ENCODE measurements around the gene RFC5.
"Not testable (repeated sequence)": the region's sequence is repeated elsewhere in the genome, so short reads cannot be mapped to it uniquely, and the experiment has no call there.

RFC5 gene, protein sequence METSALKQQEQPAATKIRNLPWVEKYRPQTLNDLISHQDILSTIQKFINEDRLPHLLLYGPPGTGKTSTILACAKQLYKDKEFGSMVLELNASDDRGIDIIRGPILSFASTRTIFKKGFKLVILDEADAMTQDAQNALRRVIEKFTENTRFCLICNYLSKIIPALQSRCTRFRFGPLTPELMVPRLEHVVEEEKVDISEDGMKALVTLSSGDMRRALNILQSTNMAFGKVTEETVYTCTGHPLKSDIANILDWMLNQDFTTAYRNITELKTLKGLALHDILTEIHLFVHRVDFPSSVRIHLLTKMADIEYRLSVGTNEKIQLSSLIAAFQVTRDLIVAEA

DNA sequence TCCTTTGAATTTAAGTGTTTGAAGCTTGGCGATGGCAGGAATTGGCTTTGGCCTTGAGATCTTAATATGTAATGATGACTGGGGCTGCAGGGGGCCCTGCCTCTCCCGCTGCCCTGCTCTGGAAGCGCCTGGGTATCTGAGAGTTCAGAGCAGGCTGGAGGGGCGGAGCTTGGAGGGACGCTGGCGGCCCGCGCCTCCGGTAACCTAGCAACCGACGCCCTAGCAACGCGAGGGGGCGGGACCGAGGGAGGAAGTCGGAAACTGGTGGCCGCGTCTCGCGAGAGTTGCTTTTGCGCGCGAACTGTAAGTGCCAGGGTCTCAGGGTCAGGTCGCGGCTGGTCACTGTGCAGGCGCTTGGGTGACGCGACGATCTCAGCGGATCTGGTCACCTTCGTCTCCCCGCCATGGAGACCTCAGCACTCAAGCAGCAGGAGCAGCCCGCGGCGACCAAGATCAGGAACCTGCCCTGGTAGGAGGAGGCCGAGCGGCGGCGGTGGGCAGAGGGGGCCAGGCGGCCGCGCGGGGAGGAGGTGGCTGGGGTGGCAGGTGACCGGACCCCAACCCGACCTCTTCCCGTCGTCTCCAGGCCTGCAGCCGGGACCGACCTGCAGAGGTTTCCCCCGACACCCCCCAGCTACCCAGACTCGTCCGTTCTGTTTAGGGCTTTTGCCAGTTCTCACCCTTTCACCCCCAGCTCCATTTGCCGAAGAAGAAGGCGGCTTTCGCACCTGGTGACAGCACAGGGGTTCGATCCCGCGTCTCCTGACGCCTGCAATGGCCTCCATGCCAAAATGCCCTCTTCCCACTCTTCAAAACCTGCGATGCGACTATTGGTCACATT, at the start of gene RFC5:
Gene RFC5 (plus strand): TSS at position 280 of the 841 bp plus-strand sequence. CDS start 125 bp downstream, at position 405.
- DNase-seq (ENCODE audit: low read depth in 2 of 2) = peak; percentile 93 to 95

DNA sequence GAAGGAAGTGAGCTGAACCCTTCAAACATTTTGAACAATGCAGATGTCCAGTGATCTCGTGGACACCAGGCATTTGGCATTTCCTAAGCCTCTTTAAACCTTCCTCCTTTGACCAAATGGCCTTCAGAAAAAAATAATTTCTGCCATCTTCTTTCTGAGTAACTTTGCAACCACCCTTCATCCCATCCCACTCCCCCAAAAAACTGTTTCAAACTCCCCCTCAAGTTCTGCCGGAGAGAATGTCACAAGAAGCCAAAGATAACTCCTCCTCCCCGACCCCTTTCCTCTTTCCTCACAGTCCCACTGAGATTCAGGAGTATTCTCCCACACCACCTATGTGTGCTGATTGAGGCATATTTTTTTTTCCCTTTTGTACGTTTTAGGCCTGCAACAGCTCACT, 49.5 kb upstream of the RFC5 start:
- DNase-seq (ENCODE audit: low read depth in 2 of 2) = no peak

DNA sequence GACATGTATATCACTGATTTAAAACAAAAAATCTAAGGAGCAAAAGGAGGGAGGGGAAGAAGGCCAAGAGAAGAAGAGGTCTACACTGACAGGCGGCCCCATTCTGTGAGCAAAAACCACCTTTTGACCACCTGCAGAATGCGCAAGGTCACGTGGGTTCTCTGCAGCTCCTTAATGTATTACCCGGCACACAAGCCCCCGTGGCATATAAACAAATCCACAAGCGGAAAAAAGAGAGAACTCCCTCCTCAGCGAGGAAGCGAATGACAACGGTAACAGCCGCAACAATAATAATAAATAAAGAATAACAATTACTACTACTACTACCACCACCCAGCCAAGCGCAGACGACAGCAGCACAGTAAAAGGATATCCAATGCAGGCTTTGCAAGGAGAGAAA, 49.0 kb upstream of the RFC5 start:
- no peak for DNase-seq (ENCODE audit: low read depth in 2 of 2)

DNA sequence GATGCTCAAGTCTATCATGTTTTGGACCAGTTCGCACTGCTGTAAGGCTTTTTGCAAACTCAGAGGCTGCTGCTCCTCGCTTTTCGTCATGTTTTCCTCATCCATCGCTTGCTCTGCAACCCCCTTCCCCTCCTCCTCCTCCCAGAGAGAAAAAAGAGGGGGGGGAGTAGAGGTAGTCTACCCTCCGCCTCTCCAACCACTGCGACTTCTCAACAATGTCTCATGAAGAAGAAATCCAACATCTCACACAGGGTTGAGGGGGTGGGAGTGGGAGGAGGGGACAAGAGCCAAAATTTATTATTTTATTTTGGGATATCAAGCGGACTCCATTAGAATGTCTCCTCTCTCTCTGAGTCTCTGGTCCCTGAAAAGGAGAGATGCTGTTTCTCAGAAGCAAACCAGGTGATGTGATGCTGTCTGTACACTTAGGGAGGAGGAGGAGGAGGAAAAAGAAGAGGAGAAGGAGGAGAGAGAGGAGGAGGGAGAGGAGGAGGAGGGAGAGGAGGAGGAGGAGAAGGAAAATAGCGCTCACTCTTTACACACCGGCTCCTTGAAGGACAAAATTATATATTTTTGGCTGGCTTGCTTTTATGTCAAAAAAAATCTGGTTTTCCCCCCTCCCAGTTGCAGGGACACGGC, 48.2 kb upstream of the RFC5 start:
- DNase-seq (ENCODE audit: low read depth in 2 of 2) = no peak

DNA sequence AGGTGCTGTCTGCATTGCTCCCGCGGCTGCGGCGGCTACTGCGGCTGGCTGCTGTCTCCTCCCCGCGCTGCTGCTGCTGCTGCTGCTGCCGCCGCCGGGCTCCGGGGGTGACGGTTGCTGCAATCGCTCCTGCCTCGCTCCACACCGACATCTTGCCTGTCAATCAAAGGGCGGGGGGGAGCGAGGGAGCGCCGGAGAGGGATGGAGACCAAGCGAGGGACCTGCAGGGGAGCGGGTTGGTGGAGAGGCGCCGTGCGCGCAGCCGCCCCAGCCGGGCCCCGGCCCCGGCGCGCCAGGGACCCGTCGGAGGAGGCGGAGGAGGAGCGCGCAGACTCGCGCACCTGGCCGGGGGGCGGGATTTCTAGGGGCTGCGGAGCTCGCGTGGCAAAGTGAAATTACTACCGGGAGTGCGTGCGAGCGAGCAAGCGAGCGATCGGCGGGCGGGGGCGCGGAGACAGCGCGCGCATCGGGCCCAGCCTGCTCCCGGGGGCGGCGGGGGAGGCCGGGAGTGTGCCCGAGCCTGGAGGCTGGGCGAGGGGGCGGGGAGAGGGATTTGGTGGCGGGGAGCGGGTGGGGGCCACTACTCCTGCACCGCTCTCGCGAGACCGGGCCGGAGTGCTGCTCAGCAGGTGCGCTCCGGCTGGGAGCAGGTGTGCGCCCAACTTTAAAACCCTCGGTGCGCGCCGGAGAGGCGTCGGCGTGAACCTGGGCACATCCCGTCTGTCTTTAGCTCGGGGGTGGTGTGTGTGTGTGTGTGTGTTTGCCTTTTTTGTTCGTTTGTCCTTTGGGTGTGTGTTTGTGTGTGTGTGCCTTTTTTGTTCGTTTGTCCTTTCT, 47.5 kb upstream of the RFC5 start, which contains the start of gene KSR2:
Gene KSR2 (minus strand): TSS at position 165 of the 834 bp plus-strand sequence. CDS start 735 bp downstream, outside the sequence.
- DNase-seq (ENCODE audit: low read depth in 2 of 2) = peak; percentile 9 to 14

DNA sequence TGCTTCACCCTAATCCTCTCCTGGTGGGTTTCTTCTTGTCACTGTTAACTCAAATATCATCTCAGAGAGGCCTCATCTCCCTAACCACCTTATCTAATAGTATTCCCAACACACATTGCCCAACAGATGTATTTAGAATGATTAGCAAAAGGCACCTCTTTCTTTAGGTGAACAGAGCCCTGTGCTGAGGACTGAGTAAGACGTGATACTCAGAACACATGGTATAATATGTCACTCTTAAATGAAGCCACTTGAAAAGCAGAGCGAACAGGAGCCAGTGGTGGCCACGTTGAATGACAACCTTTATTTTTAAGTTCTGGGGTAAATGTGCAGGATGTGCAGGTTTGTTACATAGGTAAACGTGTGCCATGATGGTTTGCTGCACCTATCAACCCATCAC, 46.2 kb upstream of the RFC5 start:
- DNase-seq (ENCODE audit: low read depth in 2 of 2) = no peak

DNA sequence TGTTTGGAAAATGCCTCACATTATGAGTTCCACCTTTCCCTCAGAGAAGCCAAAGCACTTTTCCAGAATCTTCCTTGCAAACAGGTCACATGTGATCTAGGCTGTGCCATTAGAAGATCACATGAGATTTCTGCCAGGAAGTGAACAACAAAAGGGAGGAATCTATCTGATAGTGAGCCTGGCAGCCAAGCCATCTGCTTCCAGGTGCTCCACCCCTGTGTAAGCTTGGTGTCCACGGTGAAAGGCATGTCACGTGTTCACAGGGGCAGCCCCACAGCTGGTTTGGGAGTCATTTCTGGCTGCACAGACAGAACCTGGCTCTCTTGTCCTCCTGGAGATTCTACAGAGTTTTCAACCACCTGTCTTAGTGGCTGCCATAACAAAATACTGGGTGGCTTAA, 44.2 kb upstream of the RFC5 start:
- DNase-seq (ENCODE audit: low read depth in 2 of 2) = no peak

DNA sequence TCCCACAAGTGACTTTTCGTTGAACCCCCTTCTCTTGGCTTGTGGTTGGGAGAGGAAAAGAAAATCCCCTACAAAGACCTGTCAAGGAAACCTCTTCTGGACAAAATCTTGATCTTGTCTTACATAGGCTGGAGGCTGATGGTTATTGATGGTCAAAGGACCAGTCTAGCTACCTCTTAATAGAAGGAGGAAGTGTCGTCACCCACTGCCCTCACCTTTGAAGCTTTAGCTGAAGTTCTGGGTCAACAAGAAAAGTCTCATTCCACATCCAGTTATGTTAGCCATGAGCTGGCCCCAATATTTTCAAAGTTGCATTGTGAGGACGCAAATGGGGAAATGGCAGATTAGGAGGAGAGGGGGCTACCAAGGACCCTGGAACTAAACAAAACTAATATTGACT, 41.5 kb upstream of the RFC5 start:
- DNase-seq (ENCODE audit: low read depth in 2 of 2) = no peak

DNA sequence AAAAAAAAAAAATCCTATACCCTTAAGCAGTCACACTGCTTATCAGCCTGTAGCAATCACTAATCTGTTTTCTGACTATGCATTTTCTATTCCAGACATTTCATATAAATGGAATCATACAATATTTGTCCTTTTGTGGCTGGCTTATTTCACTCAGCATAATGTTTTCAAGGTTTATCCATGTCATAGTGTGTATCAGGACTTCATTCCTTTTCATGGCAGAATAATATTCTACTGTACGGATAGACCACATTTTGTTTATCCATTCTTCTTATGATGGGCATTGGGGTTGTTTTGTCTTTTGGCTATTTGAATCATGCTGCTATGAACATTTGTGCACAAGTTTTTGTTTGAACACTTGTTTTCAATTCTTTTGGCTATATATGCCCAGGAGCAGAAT, 39.1 kb upstream of the RFC5 start:
- DNase-seq (ENCODE audit: low read depth in 2 of 2) = no peak

DNA sequence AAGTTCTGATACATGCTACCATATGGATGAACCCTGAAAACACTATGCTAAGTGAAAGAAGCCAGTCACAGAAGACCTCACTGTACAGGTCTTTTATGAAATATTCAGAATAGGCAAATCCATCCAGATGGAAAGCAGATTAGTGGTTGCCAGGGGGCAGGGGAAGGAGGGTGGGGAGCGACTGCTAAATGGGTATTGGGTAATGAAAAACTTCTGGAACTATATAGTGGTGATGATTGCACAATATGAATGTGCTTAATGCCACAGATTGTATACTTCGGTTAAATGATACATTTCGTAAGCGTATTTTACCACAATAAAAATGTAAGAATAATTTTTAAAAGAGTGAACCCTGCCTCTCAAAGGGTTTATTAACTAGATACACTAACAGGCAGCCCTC, 35.9 kb upstream of the RFC5 start:
- no peak for DNase-seq (ENCODE audit: low read depth in 2 of 2)

DNA sequence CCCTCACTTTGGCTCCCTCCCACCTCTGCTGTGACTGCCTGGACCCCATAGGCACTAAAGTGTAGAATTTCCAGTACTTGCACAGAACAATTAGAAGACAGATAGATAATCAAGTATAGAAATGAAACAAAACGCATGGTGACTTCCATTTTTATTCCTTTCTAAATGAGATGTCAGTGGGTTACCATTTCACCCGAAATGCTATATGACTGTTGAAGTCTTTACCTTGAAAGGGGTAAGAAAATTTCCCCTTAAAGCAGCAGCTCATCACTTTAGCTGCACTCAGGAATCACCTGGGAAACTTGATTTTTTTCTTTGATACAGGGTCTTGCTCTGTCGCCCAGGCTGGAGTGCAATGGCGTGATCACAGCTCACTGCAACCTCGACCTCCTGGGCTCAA, 35.2 kb upstream of the RFC5 start:
- no peak for DNase-seq (ENCODE audit: low read depth in 2 of 2)

DNA sequence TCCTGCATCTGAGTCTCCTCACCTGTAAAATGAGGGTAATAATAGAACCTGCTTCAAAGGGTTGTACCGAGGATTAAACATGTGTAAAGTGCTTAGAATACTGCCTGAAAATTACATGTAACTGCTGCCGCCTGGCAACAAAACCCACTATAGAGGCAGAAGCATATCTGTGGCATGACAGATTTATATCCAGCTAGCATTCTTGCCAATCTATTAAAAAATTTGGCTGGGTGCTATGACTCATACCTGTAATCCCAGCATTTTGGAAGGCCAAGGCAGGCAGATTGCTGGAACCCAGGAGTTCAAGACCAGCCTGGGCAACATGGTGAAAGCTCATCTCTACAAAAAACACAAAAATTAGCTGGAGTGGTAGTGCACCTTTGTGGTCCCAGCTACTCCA, 31.3 kb upstream of the RFC5 start:
- no peak for DNase-seq (ENCODE audit: low read depth in 2 of 2)

DNA sequence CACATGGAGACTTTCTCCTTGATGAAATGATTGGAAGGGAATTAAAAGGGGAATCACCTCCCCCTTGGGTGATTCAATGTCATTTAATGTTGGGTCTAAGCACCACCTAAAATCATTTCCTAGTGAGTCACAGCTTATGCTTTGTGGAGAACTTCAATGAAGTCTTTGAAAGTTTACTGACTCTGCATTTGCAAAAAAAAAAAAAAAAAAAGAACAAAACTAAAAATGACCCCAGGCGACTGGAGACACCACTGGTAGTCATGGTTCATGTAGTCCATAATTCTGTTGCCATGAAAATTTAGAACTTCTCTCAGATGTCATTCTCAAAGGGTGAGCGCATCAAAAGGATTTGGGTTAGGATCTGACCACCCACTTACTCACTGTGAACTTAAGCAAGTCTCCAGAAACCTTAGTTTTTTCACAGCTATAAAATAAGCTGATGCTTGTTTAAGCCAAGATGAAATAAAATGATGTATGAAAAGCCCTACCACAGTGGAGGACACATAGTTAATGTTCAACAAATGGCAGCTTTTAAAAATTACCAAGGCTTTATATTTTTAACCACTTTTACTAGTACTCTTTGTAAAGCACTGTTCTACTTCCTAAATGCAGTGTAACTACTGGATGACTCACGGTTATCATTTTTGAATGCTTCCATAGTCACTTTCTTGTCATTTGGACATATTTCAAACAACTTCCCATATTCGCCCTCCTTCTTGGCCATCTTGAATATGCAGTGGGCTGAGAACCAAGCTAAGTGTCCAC, 29.6 kb upstream of the RFC5 start:
- no peak for DNase-seq (ENCODE audit: low read depth in 2 of 2)

DNA sequence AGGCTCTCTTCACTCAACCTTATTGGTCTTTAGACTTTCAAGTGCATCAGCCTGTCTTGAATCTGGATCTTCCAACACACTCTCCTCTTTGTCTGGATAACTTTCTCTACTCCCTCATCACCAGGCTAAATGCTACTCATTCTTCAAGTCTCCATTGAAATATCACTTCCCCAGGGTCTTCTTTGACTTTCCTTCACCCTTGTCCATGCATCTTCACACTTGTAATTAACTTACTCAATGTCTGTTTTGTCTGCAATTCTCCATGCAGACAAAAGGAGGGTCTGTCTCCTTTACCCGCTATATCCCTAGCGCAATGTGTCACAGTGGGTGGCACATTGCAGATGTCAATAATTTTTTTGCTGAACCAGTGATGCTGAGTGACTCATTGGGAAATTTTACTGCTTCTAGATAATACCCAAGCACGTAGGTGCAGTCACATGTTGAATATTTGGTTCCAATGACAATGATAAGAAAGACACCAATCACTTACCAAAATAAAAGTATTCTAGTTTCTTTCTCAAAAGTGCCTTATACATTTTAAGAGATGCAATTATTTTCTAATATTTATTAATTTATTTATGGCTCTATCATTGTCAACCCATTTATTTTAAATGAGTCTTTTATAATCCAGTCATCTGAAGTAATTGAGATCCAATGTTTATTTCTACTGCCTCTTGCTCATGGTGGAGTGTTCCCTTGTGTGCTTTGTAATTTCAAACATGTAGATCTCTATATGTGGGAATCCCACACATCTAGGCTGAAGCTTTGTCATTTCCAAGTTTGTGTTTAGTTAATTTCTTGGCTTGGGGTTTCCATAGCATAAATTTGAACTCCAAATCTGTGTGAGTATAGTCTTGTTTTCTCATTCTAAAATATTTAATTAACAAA, 21.7 kb upstream of the RFC5 start:
- no peak for DNase-seq (ENCODE audit: low read depth in 2 of 2)

DNA sequence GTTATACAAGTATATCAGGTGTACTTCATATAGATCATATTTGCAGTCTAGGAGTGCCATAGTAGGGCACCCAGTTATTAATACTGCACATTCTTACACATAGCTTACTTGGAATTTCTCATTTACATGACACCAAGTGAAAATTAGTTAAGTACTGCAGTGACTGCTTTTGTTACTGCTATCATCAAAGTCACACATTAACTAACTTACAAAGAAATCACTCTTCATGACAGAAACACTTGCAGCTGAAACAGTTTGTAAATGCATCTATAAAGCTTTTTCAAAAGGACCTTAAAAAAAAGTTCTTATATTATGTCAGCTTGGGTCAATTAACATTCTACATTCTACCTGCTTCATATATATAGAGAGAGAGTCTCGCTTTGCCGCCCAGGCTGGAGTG, 17.8 kb upstream of the RFC5 start:
- no peak for DNase-seq (ENCODE audit: low read depth in 2 of 2)

DNA sequence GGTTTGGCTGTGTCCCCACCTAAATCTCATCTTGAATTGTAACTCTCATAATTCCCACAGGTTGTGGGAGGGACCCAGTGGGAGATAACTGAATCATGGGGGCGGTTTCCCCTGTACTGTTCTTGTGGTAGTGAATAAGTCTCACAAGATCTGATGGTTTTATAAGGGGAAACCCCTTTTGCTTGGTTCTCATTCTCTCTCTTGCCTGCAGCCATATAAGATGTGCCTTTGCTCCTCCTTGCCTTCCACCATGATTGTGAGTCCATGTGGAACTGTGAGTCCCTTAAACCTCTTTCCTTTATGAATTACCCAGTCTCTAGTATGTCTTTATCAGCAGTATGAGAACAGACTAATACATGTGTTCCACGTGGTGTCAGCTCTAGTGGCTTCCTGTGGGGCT, 16.7 kb upstream of the RFC5 start:
- DNase-seq (ENCODE audit: low read depth in 2 of 2) = not testable (repeated sequence)

DNA sequence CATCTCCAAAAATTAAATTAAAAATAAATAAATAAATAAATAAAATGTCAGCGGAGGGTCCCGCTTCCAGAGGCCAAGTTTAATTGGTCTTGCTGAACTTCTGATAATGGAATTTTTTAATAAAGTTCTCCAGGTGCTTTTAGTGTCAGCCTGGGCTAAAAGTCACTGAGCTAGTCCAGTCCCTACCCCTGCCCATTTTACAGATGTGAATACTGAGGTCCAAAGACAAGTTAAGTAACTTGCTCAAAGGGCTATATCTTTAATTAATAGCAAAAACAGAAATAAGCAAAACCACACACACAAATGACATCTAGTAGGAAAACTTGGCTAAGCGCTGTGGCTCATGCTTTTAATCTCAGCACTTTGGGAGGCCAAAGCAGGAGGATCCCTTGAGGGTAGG, 5.6 kb upstream of the RFC5 start:
- no peak for DNase-seq (ENCODE audit: low read depth in 2 of 2)

DNA sequence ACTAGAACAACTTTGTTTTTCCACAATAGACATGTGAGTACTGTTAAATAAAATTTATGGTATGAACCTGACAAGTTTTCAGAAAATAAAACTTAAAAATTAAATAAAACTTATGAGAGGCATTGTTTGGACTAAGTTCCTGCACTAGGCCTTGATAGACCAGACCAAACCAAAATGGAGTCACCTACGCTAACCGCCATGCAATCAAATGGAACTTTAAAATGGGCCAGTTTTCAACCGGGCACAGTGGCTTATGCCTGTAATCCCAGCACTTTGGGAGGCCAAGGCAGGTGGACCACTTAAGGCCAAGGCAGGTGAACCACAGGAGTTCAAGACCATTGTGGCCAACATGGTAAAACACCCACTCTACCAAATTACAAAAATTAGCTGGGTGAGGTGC, 5.1 kb upstream of the RFC5 start:
- DNase-seq (ENCODE audit: low read depth in 2 of 2) = no peak

DNA sequence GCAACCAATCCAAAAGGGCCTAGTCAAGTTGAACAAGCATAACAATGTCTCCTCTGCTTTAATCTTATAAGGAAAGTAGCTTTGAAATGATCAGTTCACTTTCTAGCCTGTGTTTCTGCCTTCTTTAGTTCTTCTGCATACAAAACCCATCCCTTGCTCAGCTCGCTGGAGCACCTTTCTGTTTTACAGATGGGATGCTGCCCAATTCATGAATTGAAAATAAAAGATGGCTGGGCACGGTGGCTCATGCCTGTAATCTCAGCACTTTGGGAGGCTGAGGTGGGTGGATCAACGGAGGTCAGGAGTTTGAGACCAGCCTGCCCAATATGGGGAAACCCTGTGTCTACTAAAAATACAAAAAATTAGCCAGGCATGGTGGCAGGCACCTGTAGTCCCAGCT, 4.5 kb upstream of the RFC5 start:
- DNase-seq (ENCODE audit: low read depth in 2 of 2) = no peak

DNA sequence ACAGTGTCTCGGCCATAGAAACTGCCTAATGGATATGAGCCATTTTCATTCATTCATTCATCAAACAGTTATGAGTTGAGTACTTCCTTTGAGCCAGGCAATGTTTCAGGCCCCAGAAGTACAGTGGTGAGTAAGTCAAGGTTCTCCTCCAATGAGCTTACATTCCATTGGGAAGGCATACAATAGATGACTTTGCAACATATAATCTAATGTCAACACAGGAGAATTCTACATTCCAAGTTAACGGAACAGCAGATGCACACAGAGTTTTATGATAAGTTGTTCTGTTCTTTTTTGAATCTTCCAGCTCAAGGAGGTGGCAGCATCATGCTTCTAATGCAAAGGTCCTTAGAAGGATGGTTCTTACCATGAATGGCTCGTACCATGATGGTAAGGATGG, 3.2 kb upstream of the RFC5 start:
- DNase-seq (ENCODE audit: low read depth in 2 of 2) = no peak
